HCT116 (cell line): Measurements from ENCODE around the gene IQSEC3. TPM values are rescaled to one million over a fixed set of nuclear protein-coding genes. Genes with fewer than 3 reads are reported as not detected.

Experiments used
- ATAC-seq: fragments of 200-7000 bp; cut with Tn5 transposase; 2 replicates; pipeline ENCODE4 v1.9.1; 2020; ENCODE audit warnings: mild to moderate bottlenecking, moderate library complexity
- BruUV-seq: library from RNA; stranded (reverse); fragments of 400-500 nt; replicated peaks from 2 replicates; lab custom pipeline; 2021; lab: Mats Ljungman, UMichigan
- CTCF ChIA-PET: fragments of 300-600 bp; sonication (Branson Sonifier 250); formaldehyde crosslinking; loops from one replicate; lab custom pipeline; 2021; ENCODE audit warnings: antibody characterized with exemption; lab: Charles Lee
- POLR2A ChIA-PET: fragments of 300-600, 350-600 bp; sonication (Branson Sonifier 250); formaldehyde crosslinking; loops from one replicate; lab custom pipeline; 2021; ENCODE audit warnings: antibody characterized with exemption; lab: Charles Lee
- RAD21 ChIA-PET, 2 experiments: fragments of 300-600 bp; sonication (Branson Sonifier 250); formaldehyde crosslinking; loops; one replicate each; lab custom pipeline; 2023; ENCODE audit warnings: low total read pairs in 2 of 2; ENCODE audit not compliant: uncharacterized antibody in 2 of 2, unreplicated experiment in 2 of 2, low non-redundant PET in 1 of 2; lab: Charles Lee
- DNase-seq: peaks from one replicate; pipeline ENCODE4 v3.0.0-alpha.2; 2010; ENCODE audit warnings: low read depth, low spot score
- H2AFZ ChIP-seq: fragments of 200-600 bp; shearing (Covaris generic), sonication (generic); 2 replicates; pipeline ENCODE4 v1.6.1; 2017; ENCODE audit warnings: low read depth, mixed run types, mixed read lengths, antibody characterized with exemption, low read length; ENCODE audit not compliant: poor library complexity, severe bottlenecking
- H3K27ac ChIP-seq: 2 replicates; pipeline ENCODE4 v1.5.1; 2012; ENCODE audit warnings: low read depth, low read length
- H3K27me3 ChIP-seq: fragments of 200-600 bp; sonication (generic); 2 replicates; pipeline ENCODE4 v1.6.1; 2016; ENCODE audit warnings: mixed run types, low read length, mixed read lengths; ENCODE audit not compliant: insufficient read depth
- H3K36me3 ChIP-seq, 2 experiments: fragments of 200-500 bp in 1 of 2; fragments of 200-600 bp in 1 of 2; sonication (Bioruptor generic) in 1 of 2; sonication (generic) in 1 of 2; 2 replicates each; pipeline versions ENCODE4 v1.5.1 to v1.6.1; 2014 to 2016; ENCODE audit warnings: low read length in 2 of 2, inconsistent platforms in 1 of 2, mixed read lengths in 1 of 2, mixed run types in 1 of 2; ENCODE audit not compliant: insufficient read depth in 2 of 2, control insufficient read depth in 1 of 2
- H3K4me1 ChIP-seq, 2 experiments: fragments of 200-600 bp in 1 of 2; sonication (generic) in 1 of 2; 2 replicates each; pipeline versions ENCODE4 v1.5.1 to v1.6.1; 2012 to 2017; ENCODE audit warnings: low read length in 2 of 2, inconsistent platforms in 1 of 2, mild to moderate bottlenecking in 1 of 2, mixed read lengths in 1 of 2, mixed run types in 1 of 2, moderate library complexity in 1 of 2; ENCODE audit not compliant: insufficient read depth in 2 of 2, control insufficient read depth in 1 of 2
- H3K4me2 ChIP-seq: fragments of 200-600 bp; sonication (generic); 2 replicates; pipeline ENCODE4 v1.6.1; 2017; ENCODE audit warnings: mixed run types, low read length, mixed read lengths
- H3K4me3 ChIP-seq, 2 experiments: fragments of 200-600 bp in 1 of 2; sonication (generic) in 1 of 2; replicated peaks in 1 of 2; 2 replicates each; pipeline ENCODE4 v1.5.1; 2011 to 2016; ENCODE audit warnings: low read length in 2 of 2, control low read depth in 1 of 2, low read depth in 1 of 2, mild to moderate bottlenecking in 1 of 2, mixed read lengths in 1 of 2, mixed run types in 1 of 2
- H3K79me2 ChIP-seq: fragments of 200-600 bp; sonication (generic); 2 replicates; pipeline ENCODE4 v1.6.1; 2017; ENCODE audit warnings: mild to moderate bottlenecking, mixed run types, low read length, moderate library complexity, mixed read lengths; ENCODE audit not compliant: insufficient read depth
- H3K9ac ChIP-seq: fragments of 200-600 bp; sonication (generic); 2 replicates; pipeline ENCODE4 v1.6.1; 2016; ENCODE audit warnings: low read length, mixed read lengths
- H3K9me2 ChIP-seq: fragments of 200-600 bp; sonication (generic), shearing (Covaris generic); 2 replicates; pipeline ENCODE4 v1.6.1; 2017; ENCODE audit warnings: mixed run types, mild to moderate bottlenecking, moderate library complexity; ENCODE audit not compliant: insufficient read depth
- H3K9me3 ChIP-seq, 2 experiments: fragments of 200-500 bp in 1 of 2; fragments of 200-600 bp in 1 of 2; sonication (Bioruptor generic) in 1 of 2; sonication (generic) in 1 of 2; 2 replicates each; pipeline ENCODE4 v1.6.1; 2014 to 2017; ENCODE audit warnings: low read length in 2 of 2, mixed read lengths in 2 of 2, inconsistent platforms in 1 of 2, low read depth in 1 of 2, mild to moderate bottlenecking in 1 of 2, mixed run types in 1 of 2, moderate library complexity in 1 of 2; ENCODE audit not compliant: control insufficient read depth in 1 of 2, insufficient read depth in 1 of 2
- H4K20me1 ChIP-seq: fragments of 200-600 bp; sonication (generic), shearing (Covaris generic); 2 replicates; pipeline ENCODE4 v1.6.1; 2017; ENCODE audit warnings: mixed run types, mild to moderate bottlenecking, moderate library complexity; ENCODE audit not compliant: insufficient read depth
- EZH2 ChIP-seq: fragments of 200-600 bp; sonication (generic); IDR thresholded peaks from 2 replicates; pipeline ENCODE4 v1.6.1; 2017; ENCODE audit warnings: antibody characterized with exemption, mixed run types
- SIN3A ChIP-seq: IDR thresholded peaks from 2 replicates; pipeline ENCODE4 v1.6.1; 2012; ENCODE audit warnings: low read depth
- ZFX ChIP-seq: fragments of 450-650 bp; IDR thresholded peaks from 2 replicates; pipeline ENCODE4 v1.6.1; 2017
- intact Hi-C: fragments of 100-400 bp; cut with micrococcal nuclease; formaldehyde crosslinking; loops from 2 replicates; pipeline ENCODE4 v1.10.0; 2022
- total RNA-seq: library from RNA; stranded (reverse); gene quantifications from one replicate; pipeline ENCODE4 v1.2.1, GENCODE V29; 2021; ENCODE audit not compliant: unreplicated experiment
- TF ChIP-seq, protein P1 (sequence below): IDR thresholded peaks from 2 replicates; pipeline ENCODE4 v1.6.1; 2012; ENCODE audit warnings: low read depth
- TF ChIP-seq, protein P2 (sequence below): IDR thresholded peaks from 2 replicates; pipeline ENCODE4 v1.6.1; 2012

Gene IQSEC3
- total RNA-seq, 1 experiment from 2014 or later, result not detected

GRCh38 chr12:175759-176158 lies 109.2 kb downstream of the IQSEC3 start:
- no TSS peak for BruUV-seq
- no peak overlapping the region for H2AFZ ChIP-seq
- intact Hi-C loops, result no loop called here
- H3K79me2 ChIP-seq, result no peaks in the 10 kb centered on the region
- H3K36me3 ChIP-seq, result no peaks in the 10 kb centered on the region
- ChIA-PET POLR2A (interaction anchor here (1.3 kb wide), 1 partner anchor 12 kb away, joined by 3 read pairs; no protein-coding TSS in a partner anchor), CTCF (no interaction called here), RAD21 (no interaction called here)
- no peaks in the 10 kb centered on the region for H3K27me3 ChIP-seq
- H3K4me2 ChIP-seq, result peak overlapping the region; percentile 83
- H3K9me2 ChIP-seq, result no peaks in the 10 kb centered on the region
- DNase-seq, result no peak
- H3K27ac ChIP-seq, result no peak overlapping the region
- peaks cover 9 to 40% of the 10 kb centered on the region in 2 experiments; a peak in 3 of 4 replicates for H3K4me1 ChIP-seq
- H3K9me3 ChIP-seq, result no peaks in the 10 kb centered on the region
- no peaks in the 10 kb centered on the region for H4K20me1 ChIP-seq
- TF ChIP-seq SIN3A, result no peak
- no peak for TF ChIP-seq ZFX
- H3K4me3 ChIP-seq, result no peak overlapping the region
- no peak overlapping the region for H3K9ac ChIP-seq
- no peak for ATAC-seq

GRCh38 chr12:176321-177181 lies 110.0 kb downstream of the IQSEC3 start:
- no peaks in the 10 kb centered on the region for H3K36me3 ChIP-seq
- H3K27me3 ChIP-seq, result no peaks in the 10 kb centered on the region
- H3K4me1 ChIP-seq, result peaks cover 9 to 40% of the 10 kb centered on the region in 2 experiments; a peak in 3 of 4 replicates
- peak overlapping the region; percentile 91 for H2AFZ ChIP-seq
- peak overlapping the region in 1 of 2 experiments; percentile 39; a peak in 2 of 4 replicates for H3K4me3 ChIP-seq
- BruUV-seq, result no TSS peak
- H3K9me3 ChIP-seq, result no peaks in the 10 kb centered on the region
- ATAC-seq (peak; percentile 63), DNase-seq (no peak)
- H3K27ac ChIP-seq, result no peak overlapping the region; the same call in 1 of the 2 replicates
- H3K9ac ChIP-seq, result peak overlapping the region; percentile 35; the same call in 1 of the 2 replicates
- intact Hi-C loops, result no loop called here
- peak overlapping the region; percentile 83 for H3K4me2 ChIP-seq
- ChIA-PET RAD21 (interaction anchor here in 1 of 2 experiments (1.1 kb wide), 1 partner anchor 24 kb away, joined by 3 read pairs; no protein-coding TSS in a partner anchor), POLR2A (interaction anchor here (1.3 kb wide), 1 partner anchor 11 kb away, joined by 3 read pairs; no protein-coding TSS in a partner anchor), CTCF (no interaction called here)
- TF ChIP-seq, protein P1, sequence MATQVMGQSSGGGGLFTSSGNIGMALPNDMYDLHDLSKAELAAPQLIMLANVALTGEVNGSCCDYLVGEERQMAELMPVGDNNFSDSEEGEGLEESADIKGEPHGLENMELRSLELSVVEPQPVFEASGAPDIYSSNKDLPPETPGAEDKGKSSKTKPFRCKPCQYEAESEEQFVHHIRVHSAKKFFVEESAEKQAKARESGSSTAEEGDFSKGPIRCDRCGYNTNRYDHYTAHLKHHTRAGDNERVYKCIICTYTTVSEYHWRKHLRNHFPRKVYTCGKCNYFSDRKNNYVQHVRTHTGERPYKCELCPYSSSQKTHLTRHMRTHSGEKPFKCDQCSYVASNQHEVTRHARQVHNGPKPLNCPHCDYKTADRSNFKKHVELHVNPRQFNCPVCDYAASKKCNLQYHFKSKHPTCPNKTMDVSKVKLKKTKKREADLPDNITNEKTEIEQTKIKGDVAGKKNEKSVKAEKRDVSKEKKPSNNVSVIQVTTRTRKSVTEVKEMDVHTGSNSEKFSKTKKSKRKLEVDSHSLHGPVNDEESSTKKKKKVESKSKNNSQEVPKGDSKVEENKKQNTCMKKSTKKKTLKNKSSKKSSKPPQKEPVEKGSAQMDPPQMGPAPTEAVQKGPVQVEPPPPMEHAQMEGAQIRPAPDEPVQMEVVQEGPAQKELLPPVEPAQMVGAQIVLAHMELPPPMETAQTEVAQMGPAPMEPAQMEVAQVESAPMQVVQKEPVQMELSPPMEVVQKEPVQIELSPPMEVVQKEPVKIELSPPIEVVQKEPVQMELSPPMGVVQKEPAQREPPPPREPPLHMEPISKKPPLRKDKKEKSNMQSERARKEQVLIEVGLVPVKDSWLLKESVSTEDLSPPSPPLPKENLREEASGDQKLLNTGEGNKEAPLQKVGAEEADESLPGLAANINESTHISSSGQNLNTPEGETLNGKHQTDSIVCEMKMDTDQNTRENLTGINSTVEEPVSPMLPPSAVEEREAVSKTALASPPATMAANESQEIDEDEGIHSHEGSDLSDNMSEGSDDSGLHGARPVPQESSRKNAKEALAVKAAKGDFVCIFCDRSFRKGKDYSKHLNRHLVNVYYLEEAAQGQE, result no peak
- TF ChIP-seq, protein P2, sequence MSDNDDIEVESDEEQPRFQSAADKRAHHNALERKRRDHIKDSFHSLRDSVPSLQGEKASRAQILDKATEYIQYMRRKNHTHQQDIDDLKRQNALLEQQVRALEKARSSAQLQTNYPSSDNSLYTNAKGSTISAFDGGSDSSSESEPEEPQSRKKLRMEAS, result no peak
- TF ChIP-seq EZH2, result no peak
- no peaks in the 10 kb centered on the region for H3K9me2 ChIP-seq
- no peaks in the 10 kb centered on the region for H3K79me2 ChIP-seq
- no peaks in the 10 kb centered on the region for H4K20me1 ChIP-seq
